Measurements from ENCODE around the gene PCDHB8.

DNA sequence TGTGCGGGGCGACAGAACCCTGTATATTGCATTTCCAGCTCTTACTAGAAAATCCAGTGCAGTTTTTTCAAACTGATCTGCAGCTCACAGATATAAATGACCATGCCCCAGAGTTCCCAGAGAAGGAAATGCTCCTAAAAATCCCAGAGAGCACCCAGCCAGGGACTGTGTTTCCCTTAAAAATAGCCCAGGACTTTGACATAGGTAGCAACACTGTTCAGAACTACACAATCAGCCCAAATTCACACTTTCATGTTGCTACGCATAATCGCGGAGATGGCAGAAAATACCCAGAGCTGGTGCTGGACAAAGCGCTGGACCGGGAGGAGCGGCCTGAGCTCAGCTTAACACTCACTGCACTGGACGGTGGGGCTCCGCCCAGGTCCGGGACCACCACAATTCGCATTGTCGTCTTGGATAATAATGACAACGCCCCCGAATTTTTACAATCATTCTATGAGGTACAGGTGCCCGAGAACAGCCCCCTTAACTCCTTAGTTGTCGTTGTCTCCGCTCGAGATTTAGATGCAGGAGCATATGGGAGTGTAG is 41.8 kb upstream of the PCDHB8 start:
- TF ChIP-seq CBX8 (IDR thresholded peaks at IDR 0.05) (no peak), MYC (IDR thresholded peaks at IDR 0.05; ENCODE audit: borderline replicate concordance, low read length) (no peak), EP300 (IDR thresholded peaks at IDR 0.05) (no peak), RFX5 (IDR thresholded peaks at IDR 0.05) (no peak), CEBPB (IDR thresholded peaks at IDR 0.05) (no peak), POLR2A (IDR thresholded peaks at IDR 0.05; ENCODE audit: low read length) (no peak), EHMT2 (IDR thresholded peaks at IDR 0.05; ENCODE audit: low read depth) (no peak), SMC3 (IDR thresholded peaks at IDR 0.05) (no peak)
- TF ChIP-seq, protein P1, sequence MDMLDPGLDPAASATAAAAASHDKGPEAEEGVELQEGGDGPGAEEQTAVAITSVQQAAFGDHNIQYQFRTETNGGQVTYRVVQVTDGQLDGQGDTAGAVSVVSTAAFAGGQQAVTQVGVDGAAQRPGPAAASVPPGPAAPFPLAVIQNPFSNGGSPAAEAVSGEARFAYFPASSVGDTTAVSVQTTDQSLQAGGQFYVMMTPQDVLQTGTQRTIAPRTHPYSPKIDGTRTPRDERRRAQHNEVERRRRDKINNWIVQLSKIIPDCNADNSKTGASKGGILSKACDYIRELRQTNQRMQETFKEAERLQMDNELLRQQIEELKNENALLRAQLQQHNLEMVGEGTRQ (IDR thresholded peaks at IDR 0.05) = no peak
- TF ChIP-seq, protein P2, sequence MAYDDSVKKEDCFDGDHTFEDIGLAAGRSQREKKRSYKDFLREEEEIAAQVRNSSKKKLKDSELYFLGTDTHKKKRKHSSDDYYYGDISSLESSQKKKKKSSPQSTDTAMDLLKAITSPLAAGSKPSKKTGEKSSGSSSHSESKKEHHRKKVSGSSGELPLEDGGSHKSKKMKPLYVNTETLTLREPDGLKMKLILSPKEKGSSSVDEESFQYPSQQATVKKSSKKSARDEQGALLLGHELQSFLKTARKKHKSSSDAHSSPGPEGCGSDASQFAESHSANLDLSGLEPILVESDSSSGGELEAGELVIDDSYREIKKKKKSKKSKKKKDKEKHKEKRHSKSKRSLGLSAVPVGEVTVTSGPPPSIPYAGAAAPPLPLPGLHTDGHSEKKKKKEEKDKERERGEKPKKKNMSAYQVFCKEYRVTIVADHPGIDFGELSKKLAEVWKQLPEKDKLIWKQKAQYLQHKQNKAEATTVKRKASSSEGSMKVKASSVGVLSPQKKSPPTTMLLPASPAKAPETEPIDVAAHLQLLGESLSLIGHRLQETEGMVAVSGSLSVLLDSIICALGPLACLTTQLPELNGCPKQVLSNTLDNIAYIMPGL (CRISPR knock-in tag; IDR thresholded peaks at IDR 0.05; ENCODE audit: borderline replicate concordance) = no peak
- TF ChIP-seq, protein P3, sequence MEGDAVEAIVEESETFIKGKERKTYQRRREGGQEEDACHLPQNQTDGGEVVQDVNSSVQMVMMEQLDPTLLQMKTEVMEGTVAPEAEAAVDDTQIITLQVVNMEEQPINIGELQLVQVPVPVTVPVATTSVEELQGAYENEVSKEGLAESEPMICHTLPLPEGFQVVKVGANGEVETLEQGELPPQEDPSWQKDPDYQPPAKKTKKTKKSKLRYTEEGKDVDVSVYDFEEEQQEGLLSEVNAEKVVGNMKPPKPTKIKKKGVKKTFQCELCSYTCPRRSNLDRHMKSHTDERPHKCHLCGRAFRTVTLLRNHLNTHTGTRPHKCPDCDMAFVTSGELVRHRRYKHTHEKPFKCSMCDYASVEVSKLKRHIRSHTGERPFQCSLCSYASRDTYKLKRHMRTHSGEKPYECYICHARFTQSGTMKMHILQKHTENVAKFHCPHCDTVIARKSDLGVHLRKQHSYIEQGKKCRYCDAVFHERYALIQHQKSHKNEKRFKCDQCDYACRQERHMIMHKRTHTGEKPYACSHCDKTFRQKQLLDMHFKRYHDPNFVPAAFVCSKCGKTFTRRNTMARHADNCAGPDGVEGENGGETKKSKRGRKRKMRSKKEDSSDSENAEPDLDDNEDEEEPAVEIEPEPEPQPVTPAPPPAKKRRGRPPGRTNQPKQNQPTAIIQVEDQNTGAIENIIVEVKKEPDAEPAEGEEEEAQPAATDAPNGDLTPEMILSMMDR (IDR thresholded peaks at IDR 0.05) = no peak
- TF ChIP-seq, protein P4, sequence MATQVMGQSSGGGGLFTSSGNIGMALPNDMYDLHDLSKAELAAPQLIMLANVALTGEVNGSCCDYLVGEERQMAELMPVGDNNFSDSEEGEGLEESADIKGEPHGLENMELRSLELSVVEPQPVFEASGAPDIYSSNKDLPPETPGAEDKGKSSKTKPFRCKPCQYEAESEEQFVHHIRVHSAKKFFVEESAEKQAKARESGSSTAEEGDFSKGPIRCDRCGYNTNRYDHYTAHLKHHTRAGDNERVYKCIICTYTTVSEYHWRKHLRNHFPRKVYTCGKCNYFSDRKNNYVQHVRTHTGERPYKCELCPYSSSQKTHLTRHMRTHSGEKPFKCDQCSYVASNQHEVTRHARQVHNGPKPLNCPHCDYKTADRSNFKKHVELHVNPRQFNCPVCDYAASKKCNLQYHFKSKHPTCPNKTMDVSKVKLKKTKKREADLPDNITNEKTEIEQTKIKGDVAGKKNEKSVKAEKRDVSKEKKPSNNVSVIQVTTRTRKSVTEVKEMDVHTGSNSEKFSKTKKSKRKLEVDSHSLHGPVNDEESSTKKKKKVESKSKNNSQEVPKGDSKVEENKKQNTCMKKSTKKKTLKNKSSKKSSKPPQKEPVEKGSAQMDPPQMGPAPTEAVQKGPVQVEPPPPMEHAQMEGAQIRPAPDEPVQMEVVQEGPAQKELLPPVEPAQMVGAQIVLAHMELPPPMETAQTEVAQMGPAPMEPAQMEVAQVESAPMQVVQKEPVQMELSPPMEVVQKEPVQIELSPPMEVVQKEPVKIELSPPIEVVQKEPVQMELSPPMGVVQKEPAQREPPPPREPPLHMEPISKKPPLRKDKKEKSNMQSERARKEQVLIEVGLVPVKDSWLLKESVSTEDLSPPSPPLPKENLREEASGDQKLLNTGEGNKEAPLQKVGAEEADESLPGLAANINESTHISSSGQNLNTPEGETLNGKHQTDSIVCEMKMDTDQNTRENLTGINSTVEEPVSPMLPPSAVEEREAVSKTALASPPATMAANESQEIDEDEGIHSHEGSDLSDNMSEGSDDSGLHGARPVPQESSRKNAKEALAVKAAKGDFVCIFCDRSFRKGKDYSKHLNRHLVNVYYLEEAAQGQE (IDR thresholded peaks at IDR 0.05) = no peak

All from A549 (cell line).